ENCODE data around the gene HDAC4.

HDAC4 gene

DNA sequence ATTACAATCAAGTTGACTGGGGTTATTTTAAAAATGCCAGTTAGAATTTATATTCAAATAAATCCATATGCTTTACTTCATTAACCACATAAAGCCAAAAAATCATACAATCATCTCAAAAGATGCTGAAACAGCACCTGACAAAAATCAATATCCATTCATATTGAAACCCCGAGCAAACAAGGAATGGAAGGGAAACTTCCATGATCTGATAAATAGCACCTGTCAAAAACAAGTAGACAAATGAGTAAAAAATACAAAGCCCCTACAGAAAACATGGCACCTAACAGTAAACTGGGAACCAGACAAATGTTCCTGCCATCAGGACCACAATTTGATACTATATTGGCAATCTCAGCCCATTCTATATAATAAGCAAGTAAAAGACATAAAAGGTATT, 227.5 kb downstream of the HDAC4 start:
- Mint-ChIP-seq H3K4me3 (no peak overlapping the region), H3K4me1 (ENCODE audit: low read depth) (no peaks in the 10 kb centered on the region), H3K9me3 (ENCODE audit: low read depth) (peaks cover 44% of the 10 kb centered on the region), H3K27ac (no peak overlapping the region), H3K36me3 (peaks cover 63% of the 10 kb centered on the region), H3K27me3 (no peaks in the 10 kb centered on the region)

DNA sequence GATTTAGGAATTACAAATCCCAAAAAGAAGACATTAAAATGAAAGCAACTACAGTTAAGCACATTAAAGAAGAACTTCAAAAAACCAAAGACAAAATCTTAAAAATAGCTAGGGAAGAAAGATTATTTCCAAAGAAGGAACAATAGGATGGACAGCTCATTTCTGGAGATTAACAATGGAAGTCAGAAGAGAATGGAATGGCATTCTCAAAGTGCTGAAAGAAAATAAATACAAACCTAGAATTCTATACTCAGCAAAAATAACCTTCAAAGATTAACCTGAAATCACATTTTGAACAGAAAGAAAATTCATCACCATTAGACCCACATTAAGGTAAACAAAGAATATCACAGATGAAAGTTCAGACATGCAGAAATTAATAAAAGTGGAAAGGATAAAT, 229.2 kb downstream of the HDAC4 start:
- peaks cover 40% of the 10 kb centered on the region for H3K9me3 Mint-ChIP-seq (ENCODE audit: low read depth)
- H3K36me3 Mint-ChIP-seq, result peaks cover 52% of the 10 kb centered on the region
- no peak overlapping the region for H3K4me3 Mint-ChIP-seq
- no peak overlapping the region for H3K27ac Mint-ChIP-seq
- H3K4me1 Mint-ChIP-seq (ENCODE audit: low read depth), result no peaks in the 10 kb centered on the region
- no peaks in the 10 kb centered on the region for H3K27me3 Mint-ChIP-seq

DNA sequence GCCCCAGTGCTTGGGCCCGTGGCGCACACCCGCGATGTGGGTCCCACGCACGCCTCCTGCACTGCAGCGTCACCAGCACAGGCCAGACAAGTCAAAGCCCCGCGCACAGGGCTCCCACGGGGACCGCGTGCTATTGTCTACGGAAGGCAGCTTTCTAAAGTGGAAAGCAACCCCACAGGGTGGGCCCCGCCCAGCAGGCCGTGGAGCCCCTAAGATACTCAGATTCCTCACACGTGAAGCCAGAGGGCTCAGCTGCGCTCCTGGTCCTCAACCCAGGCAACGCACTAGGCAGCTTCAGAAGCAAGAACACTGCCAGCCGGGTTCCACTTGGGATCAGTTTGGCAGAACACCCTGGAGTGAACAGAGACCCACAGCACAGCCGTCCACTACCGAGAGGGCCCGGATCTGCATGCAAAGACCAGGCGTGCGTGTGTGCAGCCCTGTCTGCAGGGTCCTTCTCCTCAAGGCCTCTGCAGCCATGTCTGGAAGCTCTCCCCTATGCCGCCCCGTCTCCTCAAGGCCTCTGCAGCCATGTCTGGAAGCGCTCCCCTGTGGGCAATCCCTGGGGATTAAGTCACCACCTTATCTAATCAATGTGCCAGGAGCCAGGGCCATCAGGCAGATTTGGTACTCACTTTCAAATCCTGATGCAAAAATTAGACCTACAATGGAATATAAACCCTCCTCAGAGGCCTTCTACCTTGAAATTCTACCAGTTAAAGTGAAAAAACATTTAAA, 231.3 kb downstream of the HDAC4 start:
- peaks cover 36% of the 10 kb centered on the region for H3K36me3 Mint-ChIP-seq
- H3K27me3 Mint-ChIP-seq, result no peaks in the 10 kb centered on the region
- H3K4me3 Mint-ChIP-seq, result no peak overlapping the region
- H3K27ac Mint-ChIP-seq, result no peak overlapping the region
- peaks cover 9% of the 10 kb centered on the region for H3K4me1 Mint-ChIP-seq (ENCODE audit: low read depth)
- peaks cover 32% of the 10 kb centered on the region for H3K9me3 Mint-ChIP-seq (ENCODE audit: low read depth)

DNA sequence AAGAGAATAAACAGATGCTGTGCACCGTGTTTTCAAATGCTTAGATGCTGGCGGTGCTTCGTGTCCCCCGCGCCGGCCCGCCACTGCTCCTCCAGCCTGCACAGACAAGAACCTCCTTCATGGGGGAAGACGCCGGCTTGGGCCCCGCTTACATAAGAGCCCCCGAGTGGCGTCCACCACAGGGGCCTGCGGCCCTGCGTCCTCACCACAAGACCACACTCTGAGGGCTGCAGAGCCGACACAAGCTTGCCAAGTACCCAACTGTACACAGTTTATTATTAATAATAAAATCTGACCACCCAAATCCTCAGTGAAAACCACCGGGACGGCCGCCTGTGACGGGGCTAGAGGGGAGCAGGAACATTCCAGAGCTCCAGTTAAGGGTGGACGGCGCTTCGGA, 232.2 kb downstream of the HDAC4 start:
- no peaks in the 10 kb centered on the region for H3K27me3 Mint-ChIP-seq
- H3K27ac Mint-ChIP-seq, result no peak overlapping the region
- H3K4me1 Mint-ChIP-seq (ENCODE audit: low read depth), result peaks cover 18% of the 10 kb centered on the region
- peaks cover 29% of the 10 kb centered on the region for H3K36me3 Mint-ChIP-seq
- H3K9me3 Mint-ChIP-seq (ENCODE audit: low read depth), result peaks cover 25% of the 10 kb centered on the region
- no peak overlapping the region for H3K4me3 Mint-ChIP-seq

DNA sequence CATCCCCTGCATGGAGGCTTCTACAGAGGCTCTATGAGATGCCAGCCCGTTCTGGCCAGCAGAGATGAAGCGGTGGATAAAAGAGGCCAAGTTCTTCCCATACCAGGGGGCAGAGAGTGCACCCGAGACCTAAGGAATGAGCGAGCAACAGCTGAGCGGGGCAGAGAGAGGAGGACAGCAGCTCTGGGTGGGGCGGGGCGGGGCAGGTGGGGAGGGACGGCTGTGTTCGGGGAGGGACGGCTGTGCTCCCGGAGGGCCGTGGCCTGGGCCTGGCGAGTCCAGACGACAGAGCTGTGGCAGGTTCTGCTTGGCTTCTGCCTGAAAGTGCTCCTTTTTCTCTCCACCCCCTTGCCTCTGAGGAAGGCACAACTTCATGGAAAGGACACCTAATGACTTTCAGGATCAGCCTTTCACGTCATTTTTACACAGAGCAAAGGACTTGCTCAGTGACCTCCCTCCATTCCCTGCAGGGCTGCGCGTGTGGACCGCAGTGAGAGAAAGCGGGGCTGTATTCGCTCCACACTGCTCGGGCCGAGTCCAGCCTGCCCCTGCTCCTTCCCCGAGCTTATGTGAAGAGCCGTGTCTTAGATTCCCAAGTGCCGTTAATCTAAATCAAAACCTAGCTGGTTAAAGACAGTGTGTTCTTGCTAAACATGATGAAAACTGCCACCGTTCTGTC, 232.9 kb downstream of the HDAC4 start:
- Mint-ChIP-seq H3K9me3 (ENCODE audit: low read depth) (peaks cover 18% of the 10 kb centered on the region), H3K27ac (no peak overlapping the region), H3K4me1 (ENCODE audit: low read depth) (peaks cover 19% of the 10 kb centered on the region), H3K27me3 (no peaks in the 10 kb centered on the region), H3K36me3 (peaks cover 22% of the 10 kb centered on the region), H3K4me3 (no peak overlapping the region)

DNA sequence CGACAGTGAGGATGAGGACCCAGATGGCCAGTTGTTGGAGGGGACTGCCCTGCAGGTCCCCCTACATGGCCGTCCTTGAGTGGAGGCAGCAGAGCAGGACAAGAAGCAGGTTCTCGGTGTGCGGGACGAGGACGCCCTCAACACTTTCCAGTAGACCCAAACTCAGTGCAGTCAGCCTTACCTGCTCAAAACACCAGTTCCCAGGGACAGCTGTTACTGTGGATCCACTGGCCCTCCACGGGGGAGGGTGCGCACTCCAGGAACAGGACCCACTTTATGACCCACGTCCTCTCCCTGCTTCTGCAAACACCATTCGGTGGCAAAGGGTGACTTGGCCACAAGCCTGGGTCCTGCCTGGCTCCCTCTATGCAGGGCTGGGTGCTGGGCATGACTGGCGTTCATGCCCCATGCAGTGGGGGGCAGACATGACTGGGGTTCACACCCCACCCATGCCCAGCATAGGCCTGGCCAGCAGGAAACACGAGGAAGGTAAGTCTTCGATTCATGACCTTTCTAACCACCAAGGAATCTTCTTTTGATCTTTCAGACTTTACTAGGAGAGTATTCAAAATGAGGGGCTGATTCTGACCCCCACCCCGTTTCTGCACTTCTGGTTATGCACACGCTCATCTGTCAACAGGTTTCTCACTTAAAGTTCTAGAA, 233.7 kb downstream of the HDAC4 start:
- H3K27ac Mint-ChIP-seq, result no peak overlapping the region
- no peak overlapping the region for H3K4me3 Mint-ChIP-seq
- peaks cover 19% of the 10 kb centered on the region for H3K4me1 Mint-ChIP-seq (ENCODE audit: low read depth)
- H3K36me3 Mint-ChIP-seq, result peaks cover 16% of the 10 kb centered on the region
- H3K27me3 Mint-ChIP-seq, result no peaks in the 10 kb centered on the region
- peaks cover 11% of the 10 kb centered on the region for H3K9me3 Mint-ChIP-seq (ENCODE audit: low read depth)

DNA sequence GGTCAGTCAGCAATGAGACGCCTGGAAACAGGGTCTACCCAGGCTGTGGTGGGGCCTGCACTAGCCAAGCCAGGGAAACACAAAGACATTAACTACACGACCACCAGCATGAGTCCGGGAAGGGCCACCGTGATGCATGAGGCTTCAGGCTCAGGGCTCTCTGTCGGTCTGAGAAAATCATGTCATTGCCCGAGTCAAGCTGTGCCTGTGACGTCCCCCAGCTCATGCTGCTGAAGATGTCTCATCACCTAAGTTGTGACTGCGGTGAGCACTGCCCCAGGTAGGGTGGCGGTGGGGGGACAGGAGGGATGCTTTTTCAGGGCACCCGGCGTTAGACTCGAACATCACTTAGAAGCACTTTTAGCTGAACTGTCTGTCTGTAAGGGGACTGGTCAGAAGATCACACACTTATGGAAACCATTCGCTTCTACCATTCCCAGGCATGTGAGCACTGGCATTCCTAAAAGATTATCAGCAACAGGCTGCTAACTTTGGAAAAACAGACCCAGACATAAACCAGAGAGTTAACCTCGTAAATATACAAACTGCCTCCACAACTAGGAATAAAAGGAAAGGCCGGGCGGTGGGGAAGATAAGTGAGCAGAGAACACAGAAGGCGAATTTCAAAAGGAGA, 234.5 kb downstream of the HDAC4 start:
- Mint-ChIP-seq H3K9me3 (ENCODE audit: low read depth) (peaks cover 6% of the 10 kb centered on the region), H3K27me3 (no peaks in the 10 kb centered on the region), H3K4me1 (ENCODE audit: low read depth) (peaks cover 19% of the 10 kb centered on the region), H3K27ac (no peak overlapping the region), H3K4me3 (no peak overlapping the region), H3K36me3 (peaks cover 11% of the 10 kb centered on the region)

DNA sequence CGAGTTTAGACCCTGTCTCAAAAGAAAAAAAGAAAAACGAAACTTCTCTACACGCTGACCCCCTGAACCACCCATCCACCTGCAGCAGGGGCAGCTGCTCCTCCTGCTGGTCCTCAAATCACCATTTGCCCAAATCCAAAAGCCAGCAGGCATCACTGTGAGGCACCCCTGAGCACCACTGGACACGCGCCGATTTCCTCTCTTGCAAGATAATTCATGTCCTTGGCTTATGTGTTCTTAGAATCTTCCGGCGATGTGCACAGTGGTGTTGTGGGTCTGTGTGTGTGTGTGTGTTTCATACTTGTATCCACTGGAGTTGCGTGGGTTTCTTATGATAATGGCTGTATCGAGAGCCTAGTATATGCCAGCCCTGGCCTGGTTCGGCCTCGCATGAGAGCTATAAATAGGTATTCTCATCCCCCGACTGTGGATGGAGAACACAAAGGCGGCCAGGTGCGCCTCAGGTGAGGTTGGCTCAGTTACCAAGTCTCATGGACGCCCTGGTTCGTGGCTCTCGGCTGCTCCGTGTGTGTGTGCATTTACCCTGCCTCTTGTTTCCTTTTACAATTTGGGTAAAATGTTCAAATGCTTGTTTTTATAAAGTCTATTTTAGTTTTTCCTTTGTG, 235.5 kb downstream of the HDAC4 start:
- Mint-ChIP-seq H3K27ac (no peak overlapping the region), H3K36me3 (peaks cover 5% of the 10 kb centered on the region), H3K27me3 (no peaks in the 10 kb centered on the region), H3K4me1 (ENCODE audit: low read depth) (peaks cover 19% of the 10 kb centered on the region), H3K9me3 (ENCODE audit: low read depth) (no peaks in the 10 kb centered on the region), H3K4me3 (no peak overlapping the region)

DNA sequence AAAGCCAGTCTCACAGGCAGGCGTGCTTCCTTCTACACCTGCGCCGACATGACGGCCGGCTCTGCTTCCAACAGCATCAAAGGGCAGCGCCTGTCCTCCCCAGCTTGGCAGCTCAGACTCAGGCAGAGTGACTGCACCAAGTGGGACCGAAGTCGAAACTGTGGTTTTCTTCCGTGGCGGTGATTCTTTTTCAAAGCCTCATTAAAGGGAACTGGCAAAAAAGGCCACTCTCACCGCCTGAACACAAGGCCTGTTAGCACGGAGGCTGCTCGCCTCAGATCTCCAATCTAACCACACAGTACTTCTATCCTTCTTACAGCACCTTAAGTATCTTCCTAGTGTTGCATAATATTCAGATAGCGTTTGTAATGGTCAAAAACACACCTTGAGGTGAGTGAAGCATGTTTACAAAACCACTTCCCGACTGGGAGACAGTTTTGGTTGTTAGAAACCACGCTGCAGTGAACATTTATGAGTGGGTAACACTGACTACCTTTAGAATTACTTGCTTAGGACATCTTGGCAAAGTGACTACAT, 236.4 kb downstream of the HDAC4 start:
- Mint-ChIP-seq H3K9me3 (ENCODE audit: low read depth) (no peaks in the 10 kb centered on the region), H3K27me3 (no peaks in the 10 kb centered on the region), H3K4me3 (peak overlapping the region; percentile 30), H3K36me3 (peaks cover 8% of the 10 kb centered on the region), H3K27ac (peak overlapping the region; percentile 34), H3K4me1 (ENCODE audit: low read depth) (peaks cover 19% of the 10 kb centered on the region)

DNA sequence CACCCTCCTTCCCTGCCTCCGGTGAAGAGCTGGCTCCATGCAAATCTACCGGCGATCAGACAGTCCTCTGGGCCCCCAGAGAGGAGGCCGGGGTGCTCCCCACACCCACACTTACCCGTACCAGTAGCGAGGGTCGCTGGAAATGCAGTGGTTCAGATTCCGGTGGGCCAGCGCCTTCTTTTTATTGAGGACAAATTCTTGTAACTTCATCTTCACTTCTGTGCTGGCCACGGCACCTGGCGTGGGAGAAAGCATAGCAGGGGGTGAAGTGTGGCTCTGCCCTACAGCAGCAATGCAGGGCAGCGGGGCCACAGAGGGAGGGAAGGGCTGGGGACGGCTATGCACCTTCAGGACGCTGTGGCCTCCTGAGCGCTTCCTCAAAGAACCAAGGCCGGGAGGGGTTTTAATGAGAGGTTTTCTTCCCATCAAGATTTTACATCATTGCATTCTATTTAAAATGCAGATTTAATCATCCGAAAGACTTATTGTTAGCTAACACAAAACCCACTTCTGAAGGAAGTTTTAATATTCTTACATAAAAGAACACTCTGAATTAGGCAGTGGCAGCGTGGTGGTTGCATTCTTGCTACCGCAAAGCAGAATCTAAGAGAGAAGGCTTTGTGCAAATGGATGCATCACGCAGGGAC, 237.0 kb downstream of the HDAC4 start:
- Mint-ChIP-seq H3K27ac (no peak overlapping the region), H3K27me3 (no peaks in the 10 kb centered on the region), H3K9me3 (ENCODE audit: low read depth) (no peaks in the 10 kb centered on the region), H3K36me3 (peaks cover 8% of the 10 kb centered on the region), H3K4me1 (ENCODE audit: low read depth) (peaks cover 19% of the 10 kb centered on the region), H3K4me3 (peak overlapping the region; percentile 30)

DNA sequence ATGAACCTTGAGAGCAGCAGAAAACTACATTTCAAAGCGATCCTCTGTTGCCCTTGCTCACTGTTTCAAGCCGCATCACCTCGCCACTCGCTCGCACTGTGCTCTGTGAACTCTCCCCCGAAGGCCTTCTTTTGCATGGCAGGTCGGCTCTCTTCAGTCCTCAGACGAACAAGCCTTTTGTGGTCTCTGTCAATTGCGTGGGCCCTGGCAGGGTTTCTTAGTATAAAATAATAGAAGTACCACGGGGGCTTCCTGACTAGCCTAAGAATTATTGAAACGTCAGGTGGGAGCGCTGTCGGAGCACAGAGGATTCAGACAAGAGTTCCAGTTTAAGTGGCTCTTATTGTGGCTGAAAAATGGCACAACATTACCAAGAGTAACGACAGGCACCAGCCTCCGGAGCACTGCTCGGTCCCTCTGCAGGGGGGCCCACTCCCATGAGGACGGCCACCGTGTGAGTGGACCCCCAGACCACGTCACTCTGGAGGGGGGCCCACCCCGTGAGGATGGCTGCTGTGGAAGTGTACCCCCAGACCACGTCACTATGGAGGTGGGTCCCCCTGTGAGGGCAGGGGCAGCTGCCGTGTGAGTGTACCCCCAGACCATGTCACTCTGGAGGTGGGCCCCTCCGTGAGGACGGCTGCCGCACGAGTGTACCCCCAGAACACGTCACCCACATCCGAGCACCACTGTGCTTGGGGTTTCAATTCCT, 237.7 kb downstream of the HDAC4 start:
- Mint-ChIP-seq H3K4me3 (no peak overlapping the region), H3K27me3 (no peaks in the 10 kb centered on the region), H3K36me3 (peaks cover 8% of the 10 kb centered on the region), H3K27ac (no peak overlapping the region), H3K4me1 (ENCODE audit: low read depth) (peaks cover 19% of the 10 kb centered on the region), H3K9me3 (ENCODE audit: low read depth) (no peaks in the 10 kb centered on the region)

DNA sequence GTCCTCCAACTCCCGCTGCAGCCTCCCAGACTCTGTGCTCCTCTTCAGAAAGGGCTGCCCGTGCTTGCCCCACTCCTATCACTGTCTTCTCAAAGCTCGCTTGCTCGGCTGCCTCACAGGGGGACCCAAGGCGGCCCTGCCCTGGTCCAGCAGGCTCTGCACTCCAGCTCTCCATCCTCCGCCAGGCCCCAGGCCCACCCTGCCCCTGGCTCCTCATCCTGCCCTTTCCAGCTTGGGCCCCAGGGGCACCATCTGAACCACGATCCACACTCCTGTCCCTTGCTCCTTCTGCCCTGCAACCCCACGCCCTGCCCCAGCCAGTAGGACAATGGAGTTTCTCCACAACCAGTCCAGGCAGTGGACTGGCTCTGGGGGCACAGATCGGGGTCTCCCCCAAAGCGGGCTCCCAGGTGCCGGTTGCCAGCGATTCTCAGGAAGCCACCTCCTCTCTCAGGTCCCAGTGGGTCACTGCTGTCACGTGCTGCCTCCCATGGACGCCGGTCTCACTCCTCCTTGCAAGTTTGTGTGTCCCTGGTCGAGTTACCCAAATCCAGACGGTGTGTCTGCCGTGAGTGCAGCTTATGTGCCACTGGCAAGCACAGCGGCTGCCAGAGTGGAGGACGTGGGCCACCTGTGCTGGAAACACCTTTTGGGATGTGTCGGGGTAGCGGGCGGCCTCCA, 238.5 kb downstream of the HDAC4 start:
- Mint-ChIP-seq H3K4me1 (ENCODE audit: low read depth) (peaks cover 19% of the 10 kb centered on the region), H3K4me3 (no peak overlapping the region), H3K9me3 (ENCODE audit: low read depth) (no peaks in the 10 kb centered on the region), H3K27ac (peak overlapping the region; percentile 64), H3K27me3 (no peaks in the 10 kb centered on the region), H3K36me3 (peaks cover 6% of the 10 kb centered on the region)

DNA sequence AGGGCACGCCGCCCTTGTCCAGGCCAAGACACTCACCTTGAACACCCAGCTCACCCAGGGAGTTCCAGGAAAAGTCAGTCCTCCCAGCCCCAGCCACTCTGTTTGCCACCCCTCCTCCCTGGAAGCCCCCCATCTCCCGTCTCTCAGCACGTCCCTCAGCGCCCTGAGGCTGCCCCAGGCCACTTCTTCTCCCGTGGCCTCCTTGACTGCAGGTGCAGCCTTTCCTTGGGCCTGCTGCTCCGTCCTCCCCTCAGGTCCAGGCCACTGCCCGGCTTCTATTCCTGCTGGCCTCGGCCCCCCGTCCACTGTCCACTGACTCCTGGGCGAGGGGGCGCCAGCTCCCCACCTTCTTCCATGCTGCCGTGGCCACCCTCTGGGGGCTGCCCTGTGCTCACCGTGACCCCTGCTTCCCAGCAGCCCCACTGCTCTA, 239.1 kb downstream of the HDAC4 start:
- H3K27me3 Mint-ChIP-seq, result no peaks in the 10 kb centered on the region
- H3K4me1 Mint-ChIP-seq (ENCODE audit: low read depth), result peaks cover 19% of the 10 kb centered on the region
- H3K36me3 Mint-ChIP-seq, result peaks cover 6% of the 10 kb centered on the region
- H3K4me3 Mint-ChIP-seq, result no peak overlapping the region
- H3K9me3 Mint-ChIP-seq (ENCODE audit: low read depth), result no peaks in the 10 kb centered on the region
- H3K27ac Mint-ChIP-seq, result no peak overlapping the region
